Activated CD8-positive, alpha-beta T cell treated with anti-CD3 and anti-CD28 coated beads for 36 hours (primary cell): Measurements from ENCODE around the gene ABAT. TPM values are rescaled to one million over a fixed set of nuclear protein-coding genes. Genes with fewer than 3 reads are reported as not detected.

Source experiments
- ATAC-seq: fragments of 200-7000 bp; cut with Tn5 transposase; one replicate; pipeline ENCODE4 v1.10.0; 2021; ENCODE audit warnings: mild to moderate bottlenecking, moderate library complexity
- CTCF ChIA-PET: fragments of 350-600 bp; sonication (Branson Sonifier 250); formaldehyde crosslinking; loops from one replicate; lab custom pipeline; 2021; ENCODE audit warnings: antibody characterized with exemption; lab: Charles Lee
- POLR2A ChIA-PET: fragments of 350-600 bp; sonication (Branson Sonifier 250); formaldehyde crosslinking; loops from one replicate; lab custom pipeline; 2021; ENCODE audit warnings: antibody characterized with exemption; lab: Charles Lee
- DNase-seq: peaks from one replicate; pipeline ENCODE4 v3.0.0-alpha.2; 2020
- H3K27ac Mint-ChIP-seq: one replicate; pipeline ENCODE4 v1.8.0; 2021; ENCODE audit warnings: mild to moderate bottlenecking, mixed read lengths
- H3K27me3 Mint-ChIP-seq: one replicate; pipeline ENCODE4 v1.8.0; 2021; ENCODE audit warnings: mixed read lengths
- H3K36me3 Mint-ChIP-seq: one replicate; pipeline ENCODE4 v1.8.0; 2021; ENCODE audit warnings: low read depth, mixed read lengths
- H3K4me1 Mint-ChIP-seq: one replicate; pipeline ENCODE4 v1.8.0; 2021; ENCODE audit warnings: low read depth, mixed read lengths
- H3K4me3 Mint-ChIP-seq: one replicate; pipeline ENCODE4 v1.8.0; 2021; ENCODE audit warnings: mild to moderate bottlenecking, moderate library complexity, mixed read lengths
- H3K9me3 Mint-ChIP-seq: one replicate; pipeline ENCODE4 v1.8.0; 2021; ENCODE audit warnings: mixed read lengths
- CTCF ChIP-seq: fragments of 200-600 bp; IDR thresholded peaks from one replicate; pipeline ENCODE4 v1.8.0; 2022; ENCODE audit warnings: antibody characterized with exemption, mild to moderate bottlenecking
- intact Hi-C: fragments of 100-400 bp; cut with micrococcal nuclease; formaldehyde crosslinking; loops from one replicate; pipeline ENCODE4 v1.10.0; 2022
- total RNA-seq, 2 experiments: library from RNA; stranded (reverse); gene quantifications; one replicate each; pipeline ENCODE4 v1.2.3, GENCODE V29; 2021

ABAT gene
- total RNA-seq, 2 experiments from 2014 or later = 5.1 TPM

GRCh38 chr16:8655184-8655717 is 19.2 kb upstream of the ABAT start:
- TF ChIP-seq CTCF = peak; percentile 33
- ATAC-seq (peak; percentile 87), DNase-seq (peak; percentile 65)
- POLR2A ChIA-PET = interaction anchor here (0.9 kb wide), 1 partner anchor 213 kb away, joined by 3 read pairs; no protein-coding TSS in a partner anchor
- Mint-ChIP-seq H3K36me3 (no peaks in the 10 kb centered on the region), H3K27ac (no peak overlapping the region), H3K27me3 (no peaks in the 10 kb centered on the region), H3K4me3 (no peak overlapping the region), H3K9me3 (no peaks in the 10 kb centered on the region), H3K4me1 (peaks cover 13% of the 10 kb centered on the region)
- intact Hi-C loops = loop anchor here (5.0 kb wide), 3 partner anchors 88 to 227 kb away; partner anchors contain the start of genes LITAFD, PMM2 and TMEM186
- CTCF ChIA-PET = interaction anchor here (1.1 to 1.6 kb wide), 4 partner anchors 10 to 142 kb away, joined by 4 to 6 read pairs (median 5); partner anchors contain the start of genes PMM2 and TMEM186

GRCh38 chr16:8656376-8656775 is 18.0 kb upstream of the ABAT start:
- H3K9me3 Mint-ChIP-seq = no peaks in the 10 kb centered on the region
- H3K4me1 Mint-ChIP-seq = peaks cover 13% of the 10 kb centered on the region
- TF ChIP-seq CTCF = no peak
- H3K36me3 Mint-ChIP-seq = no peaks in the 10 kb centered on the region
- DNase-seq (no peak), ATAC-seq (no peak)
- CTCF ChIA-PET = interaction anchor here (1.4 to 1.5 kb wide), 2 partner anchors 9 to 224 kb away, joined by 5 to 6 read pairs; no protein-coding TSS in a partner anchor
- H3K27ac Mint-ChIP-seq = no peak overlapping the region
- intact Hi-C loops = loop anchor here (5.0 kb wide), 3 partner anchors 89 to 226 kb away; partner anchors contain the start of genes LITAFD, PMM2 and TMEM186
- no peak overlapping the region for H3K4me3 Mint-ChIP-seq
- POLR2A ChIA-PET = interaction anchor here (1.2 kb wide), 1 partner anchor 143 kb away, joined by 3 read pairs; no protein-coding TSS in a partner anchor
- H3K27me3 Mint-ChIP-seq = no peaks in the 10 kb centered on the region

GRCh38 chr16:8660841-8661301 is 13.5 kb upstream of the ABAT start:
- ATAC-seq (peak; percentile 82), DNase-seq (peak; percentile 80)
- H3K36me3 Mint-ChIP-seq = no peaks in the 10 kb centered on the region
- no peak overlapping the region for H3K27ac Mint-ChIP-seq
- intact Hi-C loops = no loop called here
- H3K27me3 Mint-ChIP-seq = no peaks in the 10 kb centered on the region
- ChIA-PET POLR2A (interaction anchor here (1.4 kb wide), 1 partner anchor 15 kb away, joined by 4 read pairs; no protein-coding TSS in a partner anchor), CTCF (interaction anchor here (0.7 to 4.4 kb wide), 8 partner anchors 10 to 219 kb away, joined by 3 to 21 read pairs (median 5); no protein-coding TSS in a partner anchor)
- no peak overlapping the region for H3K4me3 Mint-ChIP-seq
- no peaks in the 10 kb centered on the region for H3K9me3 Mint-ChIP-seq
- TF ChIP-seq CTCF = peak; percentile 57
- H3K4me1 Mint-ChIP-seq = peaks cover 3% of the 10 kb centered on the region

- Mint-ChIP-seq H3K27ac (no peak overlapping the region), H3K36me3 (no peaks in the 10 kb centered on the region), H3K9me3 (no peaks in the 10 kb centered on the region), H3K4me3 (no peak overlapping the region), H3K4me1 (no peaks in the 10 kb centered on the region), H3K27me3 (no peaks in the 10 kb centered on the region)
- DNase-seq = no peak
- TF ChIP-seq CTCF = no peak
- ATAC-seq = no peak
- ChIA-PET CTCF (interaction anchor here (1.0 to 4.4 kb wide), 4 partner anchors 25 to 218 kb away, joined by 4 to 21 read pairs (median 13); no protein-coding TSS in a partner anchor), POLR2A (interaction anchor here (1.4 kb wide), 1 partner anchor 14 kb away, joined by 4 read pairs; no protein-coding TSS in a partner anchor)
- intact Hi-C loops = no loop called here
Measured at GRCh38 chr16:8661703-8662102, 12.7 kb upstream of the ABAT start.
